ENCODE measurements around the gene RALGPS1. TPM values are rescaled to one million over a fixed set of nuclear protein-coding genes. Genes with fewer than 3 reads are reported as not detected.

The RALGPS1 gene
- total RNA-seq, 1 donor from 2014 or later: 15.1 TPM

GRCh38 chr9:127035948-127036347, 121.4 kb downstream of the RALGPS1 start:
- ATAC-seq (peak; percentile 95), DNase-seq (ENCODE audit: low spot score) (peak; percentile 83)
- intact Hi-C loops (cut with DNase I): no loop called here

- intact Hi-C loops (cut with DNase I): no loop called here
- DNase-seq (ENCODE audit: low spot score) (no peak), ATAC-seq (no peak)
These were observed 121.9 kb downstream of the RALGPS1 start for GRCh38 chr9:127036437-127036836.

- intact Hi-C loops (cut with DNase I): no loop called here
- no peak for ATAC-seq
- DNase-seq (ENCODE audit: low spot score): no peak
These were observed 123.9 kb downstream of the RALGPS1 start for GRCh38 chr9:127038531-127038930.

GRCh38 chr9:127039492-127039891, 124.9 kb downstream of the RALGPS1 start:
- no peak for ATAC-seq
- no peak for DNase-seq (ENCODE audit: low spot score)
- intact Hi-C loops (cut with DNase I): no loop called here

GRCh38 chr9:127045148-127045547, 130.6 kb downstream of the RALGPS1 start:
- DNase-seq (ENCODE audit: low spot score) (no peak), ATAC-seq (no peak)
- intact Hi-C loops (cut with DNase I): no loop called here

- intact Hi-C loops (cut with DNase I): no loop called here
- no peak for ATAC-seq
- DNase-seq (ENCODE audit: low spot score): no peak
These were observed 133.4 kb downstream of the RALGPS1 start for GRCh38 chr9:127047971-127048370.

GRCh38 chr9:127049044-127049443, 134.5 kb downstream of the RALGPS1 start:
- DNase-seq (ENCODE audit: low spot score) (no peak), ATAC-seq (peak; percentile 48)
- intact Hi-C loops (cut with DNase I): no loop called here

- intact Hi-C loops (cut with DNase I): no loop called here
- no peak for DNase-seq (ENCODE audit: low spot score)
These were observed 135.0 kb downstream of the RALGPS1 start for GRCh38 chr9:127049581-127049980.

GRCh38 chr9:127050152-127050551, 135.6 kb downstream of the RALGPS1 start:
- DNase-seq (ENCODE audit: low spot score): no peak
- intact Hi-C loops (cut with DNase I): no loop called here
- no peak for ATAC-seq

More at GRCh38 chr9:127049581-127049980, 135.0 kb downstream of the RALGPS1 start:
- ATAC-seq: no peak

- no peak for ATAC-seq
- intact Hi-C loops (cut with DNase I): no loop called here
- DNase-seq (ENCODE audit: low spot score): no peak
These were observed 136.0 kb downstream of the RALGPS1 start for GRCh38 chr9:127050591-127051001.

GRCh38 chr9:127051881-127052595, 137.5 kb downstream of the RALGPS1 start:
- intact Hi-C loops (cut with DNase I): no loop called here
- ATAC-seq (peak; percentile 28), DNase-seq (ENCODE audit: low spot score) (no peak)

GRCh38 chr9:127053057-127053821, 138.7 kb downstream of the RALGPS1 start:
- intact Hi-C loops (cut with DNase I): no loop called here

GRCh38 chr9:127053960-127054359, 139.4 kb downstream of the RALGPS1 start:
- ATAC-seq (peak; percentile 38), DNase-seq (ENCODE audit: low spot score) (no peak)
- intact Hi-C loops (cut with DNase I): no loop called here

More at GRCh38 chr9:127053057-127053821, 138.7 kb downstream of the RALGPS1 start:
- no peak for DNase-seq (ENCODE audit: low spot score)
- ATAC-seq: peak; percentile 55

GRCh38 chr9:127055745-127056402, 141.3 kb downstream of the RALGPS1 start:
- intact Hi-C loops (cut with DNase I): no loop called here
- no peak for DNase-seq (ENCODE audit: low spot score)

GRCh38 chr9:127056446-127056845, 141.9 kb downstream of the RALGPS1 start:
- ATAC-seq (no peak), DNase-seq (ENCODE audit: low spot score) (no peak)
- intact Hi-C loops (cut with DNase I): no loop called here

More at GRCh38 chr9:127055745-127056402, 141.3 kb downstream of the RALGPS1 start:
- ATAC-seq: no peak

- DNase-seq (ENCODE audit: low spot score) (no peak), ATAC-seq (no peak)
- intact Hi-C loops (cut with DNase I): no loop called here
These were observed 143.5 kb downstream of the RALGPS1 start for GRCh38 chr9:127058011-127058644.

- intact Hi-C loops (cut with DNase I): no loop called here
- ATAC-seq (peak; percentile 14), DNase-seq (ENCODE audit: low spot score) (no peak)
These were observed 144.1 kb downstream of the RALGPS1 start for GRCh38 chr9:127058645-127059021.

- DNase-seq (ENCODE audit: low spot score) (no peak), ATAC-seq (peak; percentile 20)
- intact Hi-C loops (cut with DNase I): no loop called here
These were observed 144.4 kb downstream of the RALGPS1 start for GRCh38 chr9:127059030-127059429.

- intact Hi-C loops (cut with DNase I): no loop called here
- no peak for DNase-seq (ENCODE audit: low spot score)
These were observed 145.3 kb downstream of the RALGPS1 start for GRCh38 chr9:127059765-127060361.

More at GRCh38 chr9:127059765-127060361, 145.3 kb downstream of the RALGPS1 start:
- peak; percentile 54 for ATAC-seq

Measured in sciatic nerve (tissue), 2 donors.